ENCODE results near the gene LY86.

DNA sequence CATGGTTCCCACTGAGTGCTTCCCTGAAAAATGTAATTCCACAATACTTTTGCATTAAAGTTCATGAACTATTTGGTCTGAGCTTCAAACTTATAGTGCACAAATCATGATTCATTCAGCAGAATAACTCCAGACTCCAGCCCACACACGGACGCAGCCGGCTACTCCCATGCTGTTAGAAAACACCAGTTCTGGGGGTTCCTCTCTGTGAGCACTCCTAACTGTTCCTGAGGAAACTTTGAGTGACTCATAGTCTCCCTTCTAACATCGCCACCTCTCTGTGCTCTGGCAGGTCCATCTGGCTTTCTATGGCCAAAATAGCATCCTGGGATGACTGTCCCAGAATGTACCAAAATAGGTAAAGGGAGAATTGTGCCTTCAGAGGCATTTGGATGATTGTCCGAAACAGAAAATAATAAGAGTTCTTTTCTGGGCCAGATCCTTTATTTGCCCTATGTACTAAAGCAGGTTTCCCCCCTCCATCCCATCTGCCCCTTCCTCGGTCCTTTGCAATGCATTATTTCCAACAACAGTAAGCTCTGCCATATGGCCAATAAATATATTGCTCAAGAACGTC is 32.3 kb upstream of the LY86 start:
- TF ChIP-seq ZSCAN12 (CRISPR knock-in tag; IDR thresholded peaks at IDR 0.05) (no peak), TAF1 (CRISPR knock-in tag; IDR thresholded peaks at IDR 0.05) (no peak), ZNF772 (CRISPR knock-in tag; IDR thresholded peaks at IDR 0.05) (no peak), ZNF30 (CRISPR knock-in tag; IDR thresholded peaks at IDR 0.05) (no peak), U2AF1 (optimal IDR thresholded peaks at IDR 0.05; ENCODE audit: low read depth, low read length) (no peak), EZH2 (conservative IDR thresholded peaks at IDR 0.05; ENCODE audit: low read depth, low read length) (no peak), CREB1 (IDR thresholded peaks at IDR 0.05) (no peak), CREB1 (CRISPR knock-in tag; IDR thresholded peaks at IDR 0.05) (no peak), SIN3A (IDR thresholded peaks at IDR 0.05; ENCODE audit: borderline replicate concordance, low read depth, low read length) (no peak)
- TF ChIP-seq, protein P1, sequence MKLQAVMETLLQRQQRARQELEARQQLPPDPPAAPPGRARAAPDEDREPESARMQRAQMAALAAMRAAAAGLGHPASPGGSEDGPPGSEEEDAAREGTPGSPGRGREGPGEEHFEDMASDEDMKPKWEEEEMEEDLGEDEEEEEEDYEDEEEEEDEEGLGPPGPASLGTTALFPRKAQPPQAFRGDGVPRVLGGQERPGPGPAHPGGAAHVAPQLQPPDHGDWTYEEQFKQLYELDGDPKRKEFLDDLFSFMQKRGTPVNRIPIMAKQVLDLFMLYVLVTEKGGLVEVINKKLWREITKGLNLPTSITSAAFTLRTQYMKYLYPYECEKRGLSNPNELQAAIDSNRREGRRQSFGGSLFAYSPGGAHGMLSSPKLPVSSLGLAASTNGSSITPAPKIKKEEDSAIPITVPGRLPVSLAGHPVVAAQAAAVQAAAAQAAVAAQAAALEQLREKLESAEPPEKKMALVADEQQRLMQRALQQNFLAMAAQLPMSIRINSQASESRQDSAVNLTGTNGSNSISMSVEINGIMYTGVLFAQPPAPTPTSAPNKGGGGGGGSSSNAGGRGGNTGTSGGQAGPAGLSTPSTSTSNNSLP (IDR thresholded peaks at IDR 0.05; ENCODE audit: low read depth, low read length) = no peak
